CD4-positive, alpha-beta T cell (primary cell): ENCODE measurements around the gene METTL1. TPM values are rescaled to one million over a fixed set of nuclear protein-coding genes. Genes with fewer than 3 reads are reported as not detected.

Experiments used
- ATAC-seq: fragments of 200-7000 bp; cut with Tn5 transposase; one replicate; pipeline ENCODE4 v1.10.0; 2022; ENCODE audit warnings: mild to moderate bottlenecking; ENCODE audit not compliant: poor library complexity
- CTCF ChIA-PET: fragments of 350-600 bp; sonication (Branson Sonifier 250); formaldehyde crosslinking; loops from one replicate; lab custom pipeline; 2021; ENCODE audit warnings: antibody characterized with exemption, inconsistent platforms; lab: Charles Lee
- POLR2A ChIA-PET: fragments of 350-600 bp; sonication (Branson Sonifier 250); formaldehyde crosslinking; loops from one replicate; lab custom pipeline; 2021; ENCODE audit warnings: antibody characterized with exemption, inconsistent platforms; lab: Charles Lee
- DNase-seq, 14 experiments: peaks; one replicate each; pipeline ENCODE4 v3.0.0-alpha.2; 2013 to 2020; ENCODE audit warnings: mixed read lengths in 2 of 14
- H3K27ac ChIP-seq, 2 donors: one replicate each; pipeline versions ENCODE4 v1.5.1 to v1.7.0; 2013; ENCODE audit warnings: low read length in 2 of 2, low read depth in 1 of 2, mild to moderate bottlenecking in 1 of 2
- H3K27me3 ChIP-seq, 2 experiments: 1 replicate in 1 of 2; 2 replicates in 1 of 2; pipeline versions ENCODE4 v1.6.1 to v1.7.0; 2013; ENCODE audit warnings: low read length in 2 of 2, control low read depth in 1 of 2, mild to moderate bottlenecking in 1 of 2, moderate library complexity in 1 of 2; ENCODE audit not compliant: insufficient read depth in 2 of 2, control insufficient read depth in 1 of 2
- H3K36me3 ChIP-seq: one replicate; pipeline ENCODE4 v1.6.1; 2013; ENCODE audit warnings: low read length, control low read depth; ENCODE audit not compliant: insufficient read depth
- H3K4me1 ChIP-seq: one replicate; pipeline ENCODE4 v1.6.1; 2013; ENCODE audit warnings: low read length, control low read depth; ENCODE audit not compliant: insufficient read depth
- H3K4me3 ChIP-seq: one replicate; pipeline ENCODE4 v1.5.1; 2013; ENCODE audit warnings: mild to moderate bottlenecking, low read length, moderate library complexity
- H3K9me3 ChIP-seq, 2 experiments: 1 replicate in 1 of 2; 2 replicates in 1 of 2; pipeline versions ENCODE4 v1.6.1 to v1.7.0; 2013; ENCODE audit warnings: low read length in 2 of 2, mild to moderate bottlenecking in 2 of 2, control low read depth in 1 of 2, moderate library complexity in 1 of 2; ENCODE audit not compliant: control insufficient read depth in 1 of 2, insufficient read depth in 1 of 2
- H3K27ac Mint-ChIP-seq: one replicate; pipeline ENCODE4 v1.8.0; 2020; ENCODE audit warnings: mixed read lengths
- H3K27me3 Mint-ChIP-seq: one replicate; pipeline ENCODE4 v1.8.0; 2021; ENCODE audit warnings: mixed read lengths
- H3K36me3 Mint-ChIP-seq: one replicate; pipeline ENCODE4 v1.8.0; 2021; ENCODE audit warnings: low read depth, mixed read lengths
- H3K4me1 Mint-ChIP-seq: one replicate; pipeline ENCODE4 v1.8.0; 2021; ENCODE audit warnings: low read depth, mixed read lengths
- H3K4me3 Mint-ChIP-seq: one replicate; pipeline ENCODE4 v1.8.0; 2020; ENCODE audit warnings: mild to moderate bottlenecking, mixed read lengths
- H3K9me3 Mint-ChIP-seq: one replicate; pipeline ENCODE4 v1.8.0; 2020; ENCODE audit warnings: mixed read lengths
- intact Hi-C, 2 experiments: fragments of 100-400 bp; cut with DNase I in 1 of 2; cut with micrococcal nuclease in 1 of 2; formaldehyde crosslinking; loops; one replicate each; pipeline versions ENCODE4 v1.15.1 to v1.9.0; 2023 to 2025; cut with DNase I, micrococcal nuclease
- total RNA-seq, 174 experiments: library from RNA in 2 of 174; stranded (reverse) in 2 of 174; gene quantifications; one replicate each; pipeline ENCODE4 v1.2.3 and lab custom pipeline; 2021 to 2026
- TF ChIP-seq, protein P1 (sequence below): fragments of 200-600 bp; IDR thresholded peaks from one replicate; pipeline ENCODE4 v1.8.0; 2022; ENCODE audit warnings: antibody characterized with exemption, mild to moderate bottlenecking

Gene METTL1
- total RNA-seq, 2 experiments from 2014 or later: 9.3 to 12.0 TPM

DNA sequence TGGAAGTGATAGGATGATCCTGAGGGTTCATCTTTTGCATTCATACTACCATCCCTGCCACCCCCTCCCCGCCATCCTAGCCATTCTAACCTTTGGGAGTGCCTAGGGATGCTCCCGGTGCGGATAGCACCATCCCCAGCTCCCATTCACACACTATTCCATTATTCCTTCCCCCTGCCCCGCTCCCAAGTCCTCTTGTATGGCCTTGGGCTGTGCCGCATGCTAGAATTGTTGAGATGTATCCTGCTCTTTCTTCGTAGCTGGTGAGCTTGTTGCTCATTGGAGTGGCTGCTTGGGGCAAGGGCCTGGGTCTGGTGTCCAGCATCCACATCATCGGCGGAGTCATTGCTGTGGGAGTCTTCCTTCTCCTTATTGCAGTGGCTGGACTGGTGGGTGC lies 26.4 kb downstream of the METTL1 start:
- H3K4me1 Mint-ChIP-seq: peaks cover 60% of the 10 kb centered on the region
- ChIA-PET CTCF (interaction anchor here (0.8 to 2.5 kb wide), 3 partner anchors 11 to 52 kb away, joined by 3 to 15 read pairs (median 6); no protein-coding TSS in a partner anchor), POLR2A (interaction anchor here (0.7 to 2.5 kb wide), 12 partner anchors 10 to 225 kb away, joined by 3 to 28 read pairs (median 4); partner anchors contain the start of genes ATP23, CTDSP2, DDIT3 and MARCHF9)
- Histone ChIP-seq H3K4me3 (peak overlapping the region; percentile 83), H3K36me3 (peaks cover 36% of the 10 kb centered on the region), H3K27ac (peak overlapping the region; percentile 84 to 96), H3K4me1 (peaks cover 49% of the 10 kb centered on the region), H3K9me3 (no peaks in the 10 kb centered on the region), H3K27me3 (no peaks in the 10 kb centered on the region)
- ATAC-seq (no peak), DNase-seq (no peak)
- peak overlapping the region; percentile 94 for H3K4me3 Mint-ChIP-seq
- peak overlapping the region; percentile 94 for H3K27ac Mint-ChIP-seq
- intact Hi-C loops: no loop called here
- H3K27me3 Mint-ChIP-seq: no peaks in the 10 kb centered on the region
- TF ChIP-seq, protein P1, sequence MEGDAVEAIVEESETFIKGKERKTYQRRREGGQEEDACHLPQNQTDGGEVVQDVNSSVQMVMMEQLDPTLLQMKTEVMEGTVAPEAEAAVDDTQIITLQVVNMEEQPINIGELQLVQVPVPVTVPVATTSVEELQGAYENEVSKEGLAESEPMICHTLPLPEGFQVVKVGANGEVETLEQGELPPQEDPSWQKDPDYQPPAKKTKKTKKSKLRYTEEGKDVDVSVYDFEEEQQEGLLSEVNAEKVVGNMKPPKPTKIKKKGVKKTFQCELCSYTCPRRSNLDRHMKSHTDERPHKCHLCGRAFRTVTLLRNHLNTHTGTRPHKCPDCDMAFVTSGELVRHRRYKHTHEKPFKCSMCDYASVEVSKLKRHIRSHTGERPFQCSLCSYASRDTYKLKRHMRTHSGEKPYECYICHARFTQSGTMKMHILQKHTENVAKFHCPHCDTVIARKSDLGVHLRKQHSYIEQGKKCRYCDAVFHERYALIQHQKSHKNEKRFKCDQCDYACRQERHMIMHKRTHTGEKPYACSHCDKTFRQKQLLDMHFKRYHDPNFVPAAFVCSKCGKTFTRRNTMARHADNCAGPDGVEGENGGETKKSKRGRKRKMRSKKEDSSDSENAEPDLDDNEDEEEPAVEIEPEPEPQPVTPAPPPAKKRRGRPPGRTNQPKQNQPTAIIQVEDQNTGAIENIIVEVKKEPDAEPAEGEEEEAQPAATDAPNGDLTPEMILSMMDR: no peak
- H3K36me3 Mint-ChIP-seq: peaks cover 58% of the 10 kb centered on the region
- no peaks in the 10 kb centered on the region for H3K9me3 Mint-ChIP-seq

DNA sequence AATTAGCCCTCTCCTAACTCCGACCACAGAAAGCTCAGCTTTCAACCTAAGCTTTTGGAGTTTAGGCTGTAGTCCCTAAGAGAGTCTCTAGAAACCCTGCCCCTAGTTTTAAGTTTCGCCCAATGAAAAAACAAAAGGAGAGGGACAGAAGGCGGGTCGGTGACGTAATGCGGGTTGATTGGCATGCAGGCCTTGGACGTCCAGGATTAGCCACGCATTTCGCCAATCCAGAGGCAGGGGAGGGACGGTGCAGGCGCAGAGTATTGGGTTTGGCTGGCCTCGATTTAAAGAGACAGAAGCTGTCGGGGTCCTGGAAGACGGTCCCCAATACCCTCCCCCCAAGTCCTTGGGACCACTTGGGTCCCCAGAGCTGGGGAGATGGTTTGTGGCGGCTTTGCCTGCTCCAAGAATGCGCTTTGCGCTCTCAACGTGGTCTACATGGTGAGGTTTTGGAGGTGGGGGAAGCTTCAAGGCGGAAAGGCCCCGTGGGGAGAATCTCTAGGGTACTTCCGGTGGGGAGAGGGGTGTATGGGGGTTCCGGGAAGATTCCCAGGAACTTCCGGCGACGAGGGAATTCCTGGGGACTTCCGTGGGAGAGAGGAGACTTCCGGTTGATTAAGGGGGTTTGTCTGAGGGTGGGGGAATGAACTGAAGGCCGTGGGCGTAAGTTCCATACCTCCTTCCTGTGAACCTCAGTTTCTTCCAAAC lies 27.0 kb downstream of the METTL1 start, which contains the start of gene TSPAN31:
TSPAN31 (plus strand) TSS at position 263 of the 708 bp plus-strand sequence; CDS start at position 379, 116 bp downstream.
- H3K9me3 Mint-ChIP-seq: no peaks in the 10 kb centered on the region
- H3K36me3 ChIP-seq: peaks cover 36% of the 10 kb centered on the region
- peak within 1 kb of the TSS; percentile 94 for H3K27ac Mint-ChIP-seq
- peak within 1 kb of the TSS; percentile 84 to 96 for H3K27ac ChIP-seq
- peaks cover 53% of the 10 kb centered on the region for H3K36me3 Mint-ChIP-seq
- ATAC-seq (peak; percentile 80), DNase-seq (peak; percentile 82 to 98 (median 92))
- TF ChIP-seq, protein P1: no peak
- H3K9me3 ChIP-seq: no peaks in the 10 kb centered on the region
- H3K4me3 Mint-ChIP-seq: peak within 1 kb of the TSS; percentile 94
- CTCF ChIA-PET: interaction anchor here (0.8 to 2.5 kb wide), 3 partner anchors 12 to 52 kb away, joined by 3 to 15 read pairs (median 6); no protein-coding TSS in a partner anchor
- H3K27me3 ChIP-seq: no peaks in the 10 kb centered on the region
- intact Hi-C loops: loop anchor here in 1 of 2 experiments (5.0 kb wide), 2 partner anchors 53 to 118 kb away; partner anchors contain the start of gene OS9
- POLR2A ChIA-PET: interaction anchor here (0.7 to 2.5 kb wide), 14 partner anchors 10 to 224 kb away, joined by 3 to 28 read pairs (median 4); partner anchors contain the start of genes ATP23, CTDSP2, DCTN2 and DDIT3
- H3K4me1 Mint-ChIP-seq: peaks cover 61% of the 10 kb centered on the region
- H3K27me3 Mint-ChIP-seq: no peaks in the 10 kb centered on the region
- H3K4me1 ChIP-seq: peaks cover 54% of the 10 kb centered on the region
- H3K4me3 ChIP-seq: peak within 1 kb of the TSS; percentile 83

DNA sequence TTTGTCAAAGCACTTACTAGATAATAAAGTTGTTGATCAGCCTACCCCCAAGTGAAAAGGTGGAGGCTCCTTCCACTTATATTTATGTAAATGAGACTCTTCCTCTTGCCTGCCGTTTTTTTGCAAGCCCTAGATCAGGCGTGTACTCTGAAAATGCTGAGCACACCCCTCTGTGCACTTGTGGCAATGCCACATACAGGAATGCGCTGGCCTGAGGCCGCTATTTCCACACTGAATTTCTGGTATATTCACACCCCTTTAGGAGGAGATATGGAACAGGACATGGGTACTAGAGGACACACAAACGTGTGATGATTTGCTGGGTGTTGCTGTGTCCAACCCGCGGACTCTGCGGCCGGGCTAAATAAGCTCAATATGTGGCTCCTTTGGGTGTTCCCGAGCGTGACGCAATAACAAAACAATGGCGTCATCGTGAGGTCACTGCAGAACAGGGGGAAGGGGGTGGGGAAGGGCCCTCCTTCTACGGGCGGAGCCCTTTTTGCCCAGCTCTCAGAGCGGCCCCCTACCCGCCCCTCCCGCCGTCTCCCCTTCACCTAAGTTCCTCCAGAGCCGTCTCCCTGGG lies 27.6 kb downstream of the METTL1 start:
- TF ChIP-seq, protein P1: no peak
- POLR2A ChIA-PET: interaction anchor here (0.6 to 2.5 kb wide), 13 partner anchors 9 to 224 kb away, joined by 3 to 28 read pairs (median 4); partner anchors contain the start of genes ATP23, DCTN2, DDIT3 and MARCHF9
- Histone ChIP-seq H3K36me3 (peaks cover 42% of the 10 kb centered on the region), H3K4me1 (peaks cover 61% of the 10 kb centered on the region), H3K9me3 (no peaks in the 10 kb centered on the region), H3K27me3 (no peaks in the 10 kb centered on the region), H3K4me3 (peak overlapping the region; percentile 83), H3K27ac (peak overlapping the region; percentile 84 to 96)
- CTCF ChIA-PET: interaction anchor here (1.9 to 2.5 kb wide), 2 partner anchors 12 to 15 kb away, joined by 6 to 15 read pairs; no protein-coding TSS in a partner anchor
- Mint-ChIP-seq H3K36me3 (peaks cover 56% of the 10 kb centered on the region), H3K27ac (peak overlapping the region; percentile 94), H3K4me1 (peaks cover 66% of the 10 kb centered on the region), H3K27me3 (no peaks in the 10 kb centered on the region), H3K4me3 (peak overlapping the region; percentile 94), H3K9me3 (no peaks in the 10 kb centered on the region)
- intact Hi-C loops: loop anchor here in 1 of 2 experiments (5.0 kb wide), 2 partner anchors 52 to 117 kb away; partner anchors contain the start of gene OS9
- ATAC-seq: peak; percentile 43
- peak in 13 of 14 experiments; percentile 45 to 89 (median 66) for DNase-seq
